BJ (cell line): Measurements from ENCODE around the gene SACS. TPM values are rescaled to one million over a fixed set of nuclear protein-coding genes. Genes with fewer than 3 reads are reported as not detected.
A peak's percentile ranks its signal among the peaks of the same experiment; 100 is the strongest.

Experiments used
- CTCF ChIA-PET: fragments of 350-600 bp; formaldehyde crosslinking; extraction: SDS; loops from one replicate; lab custom pipeline; 2021; ENCODE audit warnings: antibody characterized with exemption, inconsistent platforms; lab: Yijun Ruan, JAX
- POLR2A ChIA-PET: fragments of 300-600 bp; sonication (Branson Sonifier 250); formaldehyde crosslinking; extraction: SDS; loops from one replicate; lab custom pipeline; 2021; ENCODE audit warnings: antibody characterized with exemption; lab: Charles Lee
- DNase-seq: peaks from one replicate; pipeline ENCODE4 v3.0.0-alpha.2; 2011; ENCODE audit warnings: low read depth
- H3K27me3 ChIP-seq: 2 replicates; pipeline ENCODE4 v1.6.0; 2011; ENCODE audit warnings: low read length; ENCODE audit not compliant: control insufficient read depth, insufficient read depth
- H3K36me3 ChIP-seq: 2 replicates; pipeline ENCODE4 v1.5.1; 2011; ENCODE audit warnings: low read length; ENCODE audit not compliant: control insufficient read depth, insufficient read depth
- H3K4me3 ChIP-seq: 2 replicates; pipeline ENCODE4 v1.5.1; 2011; ENCODE audit warnings: low read depth, mild to moderate bottlenecking, control low read depth, low read length
- CTCF ChIP-seq: IDR thresholded peaks from 2 replicates; pipeline ENCODE4 v1.5.1; 2011; ENCODE audit warnings: low read depth, mild to moderate bottlenecking, control low read depth, inconsistent platforms, low read length, moderate library complexity; ENCODE audit not compliant: insufficient read depth
- polyA plus RNA-seq: library from polyadenylated mRNA; depleted of rRNA; stranded (reverse); fragments of >200 nt; gene quantifications from 2 replicates; pipeline ENCODE4 v1.2.3, GENCODE V29; 2011

The SACS gene
- polyA plus RNA-seq, 1 experiment, result 23.1 TPM

DNA sequence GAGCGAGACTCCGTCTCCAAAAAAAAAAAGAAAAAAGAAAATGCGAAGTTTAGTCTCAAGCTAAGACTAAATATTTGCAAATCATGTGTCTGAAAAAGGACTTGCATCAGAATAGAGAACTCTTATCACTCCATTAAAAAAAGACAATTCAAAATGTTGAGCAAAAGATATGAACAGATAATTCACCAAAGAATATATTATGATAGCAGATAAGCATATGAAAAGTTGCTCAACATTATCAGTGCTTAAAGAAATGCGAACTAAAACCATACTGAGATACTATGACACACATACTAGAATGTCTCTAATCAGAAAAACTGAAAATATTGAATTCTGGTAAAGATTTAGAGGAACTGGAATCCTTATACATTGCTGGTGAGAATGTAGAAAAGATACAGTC, 38.7 kb upstream of the SACS start:
- Histone ChIP-seq H3K36me3 (no peaks in the 10 kb centered on the region), H3K4me3 (no peak overlapping the region), H3K27me3 (no peaks in the 10 kb centered on the region)
- CTCF ChIA-PET, result interaction anchor here (1.0 kb wide), 1 partner anchor 61 kb away, joined by 3 read pairs; no protein-coding TSS in a partner anchor
- no peak for TF ChIP-seq CTCF
- POLR2A ChIA-PET, result interaction anchor here (0.6 kb wide), 1 partner anchor 29 kb away, joined by 4 read pairs; no protein-coding TSS in a partner anchor
- no peak for DNase-seq

DNA sequence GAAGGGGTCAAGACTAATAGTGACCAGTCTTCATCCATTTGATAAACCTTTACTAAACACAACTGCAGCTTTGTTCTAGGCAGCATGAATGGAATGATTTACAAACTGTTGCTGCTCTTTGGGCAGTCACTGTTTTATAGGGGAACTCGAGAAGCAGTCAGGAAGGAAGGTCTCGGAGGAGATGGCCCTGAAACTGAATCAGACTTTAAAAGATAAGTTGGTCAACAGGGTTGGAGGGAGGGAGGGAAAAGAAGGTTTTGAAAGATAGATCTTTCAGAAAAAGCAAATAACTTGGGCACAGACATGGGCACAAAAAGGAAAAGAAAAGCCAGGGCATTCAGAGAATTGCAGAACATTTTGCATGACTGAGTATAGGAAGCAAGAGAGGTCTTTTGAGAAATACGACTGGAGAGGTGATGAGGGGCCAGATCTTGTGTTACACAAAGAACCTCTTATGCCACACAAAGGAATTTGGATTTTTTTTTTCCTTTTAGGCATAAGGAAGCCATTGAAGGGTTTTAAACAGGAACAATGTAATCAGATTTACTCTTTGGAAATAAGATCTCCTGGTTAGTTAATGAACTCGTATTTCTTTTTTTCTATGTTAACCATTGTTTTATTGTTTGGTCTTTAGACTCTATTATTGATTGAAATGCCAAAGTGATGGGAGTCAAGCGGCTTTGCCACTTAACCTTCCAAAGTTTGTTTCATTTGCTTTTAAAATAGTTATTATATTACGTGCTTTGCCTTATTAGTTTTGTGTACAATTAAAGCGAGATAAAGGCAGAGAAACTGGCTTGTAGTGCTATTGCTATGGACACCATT, 37.5 kb upstream of the SACS start:
- H3K4me3 ChIP-seq, result peak overlapping the region; percentile 23
- no peaks in the 10 kb centered on the region for H3K36me3 ChIP-seq
- POLR2A ChIA-PET, result interaction anchor here (1.2 kb wide), 1 partner anchor 30 kb away, joined by 3 read pairs; no protein-coding TSS in a partner anchor
- CTCF ChIA-PET, result interaction anchor here (0.6 to 1.0 kb wide), 3 partner anchors 62 to 237 kb away, joined by 3 to 4 read pairs (median 3); no protein-coding TSS in a partner anchor
- no peak for TF ChIP-seq CTCF
- DNase-seq, result no peak
- no peaks in the 10 kb centered on the region for H3K27me3 ChIP-seq

- Histone ChIP-seq H3K36me3 (no peaks in the 10 kb centered on the region), H3K4me3 (peak overlapping the region; percentile 21; the same call in 1 of the 2 replicates), H3K27me3 (no peaks in the 10 kb centered on the region)
- CTCF ChIA-PET, result interaction anchor here (0.6 to 1.2 kb wide), 11 partner anchors 15 to 511 kb away, joined by 3 to 4 read pairs (median 3); no protein-coding TSS in a partner anchor
- no peak for TF ChIP-seq CTCF
- POLR2A ChIA-PET, result interaction anchor here (1.2 kb wide), 1 partner anchor 31 kb away, joined by 3 read pairs; no protein-coding TSS in a partner anchor
- DNase-seq, result peak; percentile 81
Measured at GRCh38 chr13:23469951-23470421, 36.5 kb upstream of the SACS start.

GRCh38 chr13:23468811-23469210, 35.3 kb upstream of the SACS start:
- ChIA-PET CTCF (interaction anchor here (0.6 to 2.3 kb wide), 7 partner anchors 17 to 433 kb away, joined by 3 to 16 read pairs (median 4); no protein-coding TSS in a partner anchor), POLR2A (no interaction called here)
- DNase-seq, result no peak
- H3K36me3 ChIP-seq, result no peaks in the 10 kb centered on the region
- no peaks in the 10 kb centered on the region for H3K27me3 ChIP-seq
- H3K4me3 ChIP-seq, result no peak overlapping the region
- no peak for TF ChIP-seq CTCF

- CTCF ChIA-PET, result interaction anchor here (1.0 to 2.3 kb wide), 17 partner anchors 22 to 432 kb away, joined by 3 to 16 read pairs (median 5); partner anchors contain the start of genes MIPEP and TNFRSF19
- TF ChIP-seq CTCF, result no peak
Measured at GRCh38 chr13:23467932-23468278, 34.4 kb upstream of the SACS start.

More at GRCh38 chr13:23467932-23468278, 34.4 kb upstream of the SACS start:
- DNase-seq, result no peak
- POLR2A ChIA-PET, result no interaction called here
- Histone ChIP-seq H3K27me3 (no peaks in the 10 kb centered on the region), H3K4me3 (no peak overlapping the region), H3K36me3 (no peaks in the 10 kb centered on the region)
